Subcutaneous abdominal adipose tissue (tissue), 5 donors: ENCODE results near the gene SCN7A.

Source experiments
- H3K27ac ChIP-seq: one replicate; pipeline ENCODE4 v1.7.0; 2013; ENCODE audit warnings: low read depth, mild to moderate bottlenecking, inconsistent platforms, low read length, moderate library complexity
- H3K27me3 ChIP-seq, 5 donors: one replicate each; pipeline ENCODE4 v1.7.0; 2013; ENCODE audit warnings: low read length in 5 of 5, inconsistent platforms in 1 of 5; ENCODE audit not compliant: control insufficient read depth in 5 of 5, insufficient read depth in 4 of 5
- H3K36me3 ChIP-seq, 5 donors: one replicate each; pipeline ENCODE4 v1.7.0; 2013; ENCODE audit warnings: low read length in 5 of 5; ENCODE audit not compliant: control insufficient read depth in 5 of 5, insufficient read depth in 5 of 5
- H3K4me1 ChIP-seq, 5 donors: one replicate each; pipeline ENCODE4 v1.7.0; 2013; ENCODE audit warnings: low read length in 5 of 5, mild to moderate bottlenecking in 3 of 5, moderate library complexity in 1 of 5; ENCODE audit not compliant: control insufficient read depth in 5 of 5, insufficient read depth in 5 of 5
- H3K4me3 ChIP-seq, 5 donors: one replicate each; pipeline ENCODE4 v1.7.0; 2013; ENCODE audit warnings: low read length in 5 of 5, low read depth in 1 of 5
- H3K9ac ChIP-seq, 5 donors: one replicate each; pipeline ENCODE4 v1.7.0; 2013; ENCODE audit warnings: low read length in 5 of 5, mild to moderate bottlenecking in 4 of 5, moderate library complexity in 3 of 5
- H3K9me3 ChIP-seq, 5 donors: one replicate each; pipeline ENCODE4 v1.7.0; 2013; ENCODE audit warnings: low read length in 5 of 5; ENCODE audit not compliant: control insufficient read depth in 5 of 5
- donor health status: healthy.
- donor health status: healthy.
- donor health status: healthy.
- donor health status: healthy.
- donor health status: healthy.

Gene SCN7A

DNA sequence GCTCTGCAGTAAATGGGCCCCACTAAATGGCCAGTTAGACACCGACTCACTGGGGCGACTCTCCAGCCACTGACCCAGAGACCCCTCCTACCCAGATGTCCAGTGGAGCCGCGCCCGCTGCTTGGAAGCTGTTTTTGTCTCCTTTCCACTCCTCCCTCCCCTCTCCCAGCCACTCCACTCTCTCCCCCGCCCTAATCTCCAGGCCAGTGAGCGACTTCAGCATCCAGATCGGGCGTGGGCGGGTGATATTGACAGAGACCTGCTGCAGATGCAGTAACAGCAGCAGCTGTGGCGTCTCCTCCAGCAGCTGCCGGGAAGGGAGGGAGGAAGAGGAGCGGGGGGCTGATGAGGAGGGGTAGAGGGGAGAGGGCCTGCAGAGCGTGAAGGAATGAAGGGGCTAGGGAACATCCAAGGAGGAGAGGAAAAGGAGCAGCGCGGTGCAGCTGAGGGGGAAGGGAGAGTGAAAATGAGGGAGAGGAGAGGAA is at the start of gene SCN7A:
SCN7A (minus strand) TSS at position 110 of the 485 bp plus-strand sequence. CDS start 16,553 bp downstream, outside the sequence.
- Histone ChIP-seq H3K36me3 (no peaks in the 10 kb centered on the region), H3K4me1 (peaks cover 0 to 11% (median 6%) of the 10 kb centered on the region in 5 donors), H3K4me3 (peak within 1 kb of the TSS in 3 of 5 donors; percentile 7 to 17 (median 15)), H3K27ac (no peak within 1 kb of the TSS), H3K27me3 (peaks cover 0 to 12% (median 0%) of the 10 kb centered on the region in 5 donors), H3K9ac (no peak within 1 kb of the TSS), H3K9me3 (no peaks in the 10 kb centered on the region)

DNA sequence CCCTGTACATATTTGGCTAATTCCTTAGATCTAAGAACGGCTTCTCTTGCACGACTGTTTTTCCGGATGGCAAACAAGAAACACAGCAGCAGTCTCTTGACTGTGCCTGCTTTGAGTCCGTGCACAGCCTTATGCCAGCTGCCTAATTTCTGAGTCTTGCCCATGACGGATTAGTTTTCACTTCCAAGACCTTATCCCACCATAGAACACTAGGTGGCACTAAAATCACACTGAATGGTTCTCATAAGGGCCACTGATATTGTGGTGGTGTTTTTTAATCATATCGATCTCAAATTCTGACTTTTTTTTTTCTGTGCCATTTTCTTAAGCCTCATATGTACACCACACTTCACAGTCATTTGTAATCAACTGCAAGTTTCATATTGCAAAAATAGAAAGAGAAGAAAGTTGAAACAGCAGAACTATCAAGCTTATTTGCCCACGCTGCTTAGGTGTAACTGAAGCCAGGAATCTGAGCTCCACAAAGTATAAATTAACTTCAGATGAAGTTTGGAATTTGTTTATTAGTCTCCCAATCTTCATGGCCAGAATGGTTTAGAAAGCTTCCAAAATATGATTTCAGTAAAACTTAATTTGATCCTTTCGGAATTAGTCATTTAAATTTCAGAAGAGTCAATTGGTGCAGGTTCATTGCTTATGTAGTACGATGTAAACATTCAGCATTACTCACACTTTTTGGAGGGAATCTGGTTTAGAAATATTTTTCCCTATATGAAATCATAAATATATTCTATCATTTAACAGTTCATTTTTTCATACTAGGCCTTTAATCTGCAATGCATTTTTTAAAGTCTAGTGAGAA is 45.5 kb upstream of the SCN7A start:
- no peak overlapping the region for H3K9ac ChIP-seq
- H3K27ac ChIP-seq: no peak overlapping the region
- H3K4me3 ChIP-seq: peak overlapping the region in 1 of 5 donors; percentile 6
- peaks cover 0 to 5% (median 3%) of the 10 kb centered on the region in 5 donors for H3K4me1 ChIP-seq
- no peaks in the 10 kb centered on the region for H3K9me3 ChIP-seq
- H3K36me3 ChIP-seq: no peaks in the 10 kb centered on the region
- H3K27me3 ChIP-seq: peaks cover 0 to 3% (median 0%) of the 10 kb centered on the region in 5 donors

DNA sequence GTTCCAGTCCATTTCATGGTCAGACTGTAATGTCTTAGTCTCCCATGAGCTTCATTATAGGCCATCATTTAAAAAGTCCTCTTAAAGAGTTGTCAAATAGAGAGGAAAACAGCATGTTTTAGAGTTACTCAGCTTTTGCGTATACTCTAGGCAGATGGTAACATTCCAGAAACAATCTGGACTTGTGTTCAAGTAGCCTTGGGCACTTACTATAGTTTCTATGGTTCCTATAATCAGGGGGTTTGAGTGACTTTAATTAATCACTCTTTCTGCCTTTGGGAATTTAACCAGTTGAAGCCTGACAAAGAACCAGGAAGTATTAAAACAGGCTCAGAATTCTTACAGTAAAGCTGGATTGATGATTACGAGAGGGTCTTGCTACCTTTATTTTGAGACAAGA is 42.1 kb upstream of the SCN7A start:
- H3K4me3 ChIP-seq: no peak overlapping the region
- no peaks in the 10 kb centered on the region for H3K9me3 ChIP-seq
- H3K27ac ChIP-seq: no peak overlapping the region
- peaks cover 0 to 5% (median 3%) of the 10 kb centered on the region in 5 donors for H3K4me1 ChIP-seq
- no peak overlapping the region for H3K9ac ChIP-seq
- peaks cover 0 to 3% (median 0%) of the 10 kb centered on the region in 5 donors for H3K27me3 ChIP-seq
- no peaks in the 10 kb centered on the region for H3K36me3 ChIP-seq

DNA sequence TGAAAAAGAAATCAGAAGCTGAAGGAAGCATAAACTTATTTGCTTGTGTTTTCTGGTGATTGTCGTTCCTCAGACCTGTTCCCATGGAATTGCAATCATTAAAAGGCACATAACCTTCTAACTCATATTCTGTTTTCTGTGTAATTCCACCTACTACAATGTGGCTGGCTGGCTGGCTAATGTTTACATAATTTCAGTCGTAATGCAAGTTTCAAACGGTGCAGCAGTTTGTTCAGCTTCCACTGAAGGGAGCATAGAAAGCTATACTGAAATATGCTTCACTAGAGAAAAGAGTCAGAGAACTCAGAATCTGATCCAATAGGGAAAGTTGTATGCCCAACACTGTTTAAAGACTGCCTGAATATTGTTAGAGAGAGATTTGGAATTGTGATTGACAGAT is 27.1 kb upstream of the SCN7A start:
- no peaks in the 10 kb centered on the region for H3K36me3 ChIP-seq
- no peak overlapping the region for H3K9ac ChIP-seq
- H3K27ac ChIP-seq: no peak overlapping the region
- no peaks in the 10 kb centered on the region for H3K4me1 ChIP-seq
- no peak overlapping the region for H3K4me3 ChIP-seq
- H3K9me3 ChIP-seq: no peaks in the 10 kb centered on the region
- no peaks in the 10 kb centered on the region for H3K27me3 ChIP-seq

DNA sequence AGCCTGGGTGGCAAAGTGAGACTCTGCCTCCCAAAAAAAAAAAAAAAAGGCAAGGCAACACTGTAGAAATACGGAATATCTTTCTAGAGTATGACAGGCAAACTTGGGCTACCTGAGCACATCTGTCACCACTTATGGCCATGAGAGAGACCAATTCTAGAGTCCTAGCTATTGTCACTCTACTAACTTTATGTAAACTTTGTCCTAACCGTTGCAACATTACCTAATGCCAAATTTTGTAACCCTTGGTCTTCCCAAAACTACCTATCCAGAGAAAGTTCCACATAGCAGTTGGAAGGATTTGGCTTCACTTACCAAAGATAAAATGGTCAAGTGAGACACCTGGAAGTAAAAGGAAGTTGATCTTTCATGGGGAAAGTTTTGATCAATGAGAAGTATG is 26.6 kb upstream of the SCN7A start:
- H3K27ac ChIP-seq: no peak overlapping the region
- no peak overlapping the region for H3K9ac ChIP-seq
- no peaks in the 10 kb centered on the region for H3K27me3 ChIP-seq
- H3K4me1 ChIP-seq: no peaks in the 10 kb centered on the region
- no peak overlapping the region for H3K4me3 ChIP-seq
- no peaks in the 10 kb centered on the region for H3K9me3 ChIP-seq
- H3K36me3 ChIP-seq: no peaks in the 10 kb centered on the region

DNA sequence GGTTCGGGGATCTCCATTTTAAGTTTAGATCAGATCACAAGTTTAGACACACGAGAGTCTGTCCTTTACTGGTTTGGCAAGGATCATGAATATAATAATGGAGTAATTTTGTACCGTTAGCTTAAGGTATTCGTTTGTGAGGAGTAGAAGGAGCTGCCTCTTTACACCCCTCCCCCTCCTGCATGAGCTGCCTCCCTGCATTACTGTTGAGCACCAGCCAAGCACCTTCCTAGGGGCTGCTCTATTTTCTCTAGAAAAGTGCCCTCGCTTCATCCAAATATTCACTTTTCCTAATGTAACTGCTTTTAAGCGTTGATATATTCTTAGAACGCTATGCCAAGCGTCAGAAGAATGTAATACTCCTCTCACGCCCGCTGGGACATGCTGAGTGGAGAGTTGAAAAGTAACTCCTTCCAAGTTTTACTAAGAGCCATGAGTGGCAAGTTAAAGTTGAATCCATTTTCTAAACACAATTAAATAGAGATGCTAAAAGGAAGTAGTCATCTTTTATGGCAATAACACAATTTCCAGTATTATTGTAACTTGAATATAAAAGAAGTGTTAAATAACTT is 25.4 kb upstream of the SCN7A start:
- H3K27ac ChIP-seq: no peak overlapping the region
- no peaks in the 10 kb centered on the region for H3K36me3 ChIP-seq
- H3K9ac ChIP-seq: no peak overlapping the region
- no peaks in the 10 kb centered on the region for H3K27me3 ChIP-seq
- H3K4me3 ChIP-seq: no peak overlapping the region
- H3K9me3 ChIP-seq: no peaks in the 10 kb centered on the region
- H3K4me1 ChIP-seq: no peaks in the 10 kb centered on the region

DNA sequence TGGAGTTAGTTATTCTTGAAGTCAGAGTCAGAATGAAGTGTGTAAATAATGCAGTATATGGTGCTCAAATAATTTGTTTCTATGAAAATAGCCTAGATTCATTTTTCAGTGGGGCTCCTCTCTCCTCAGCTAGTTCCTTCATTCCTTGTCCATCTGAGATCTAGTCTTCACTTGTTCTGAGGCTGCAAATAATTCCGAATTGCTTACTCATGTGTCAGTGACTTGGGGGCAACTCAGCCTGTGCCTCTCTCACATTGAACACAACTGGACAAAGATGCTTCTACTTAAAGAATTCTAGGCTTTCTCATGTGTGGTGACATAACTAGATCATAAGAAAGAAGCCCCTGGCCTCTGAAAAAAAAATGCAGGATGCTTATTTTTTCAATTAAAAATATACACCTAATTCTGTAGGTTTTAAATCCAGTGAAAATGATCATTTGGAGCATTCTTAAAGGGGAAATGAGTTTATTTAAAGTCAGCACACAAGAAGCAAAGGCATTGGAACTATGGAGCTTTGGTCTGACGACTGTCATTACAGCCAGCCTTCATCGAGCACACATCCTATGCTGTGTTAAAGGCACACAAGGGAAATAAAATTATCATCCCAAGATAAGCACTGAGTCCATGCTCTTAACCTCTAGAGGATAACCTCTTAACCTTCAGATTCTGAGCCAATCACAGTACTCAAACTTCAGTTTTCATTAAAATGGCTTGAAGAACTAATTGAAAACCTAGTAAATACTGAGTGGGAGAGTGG is 24.8 kb upstream of the SCN7A start:
- Histone ChIP-seq H3K9me3 (no peaks in the 10 kb centered on the region), H3K9ac (no peak overlapping the region), H3K27me3 (no peaks in the 10 kb centered on the region), H3K4me1 (no peaks in the 10 kb centered on the region), H3K36me3 (no peaks in the 10 kb centered on the region), H3K27ac (no peak overlapping the region), H3K4me3 (no peak overlapping the region)

DNA sequence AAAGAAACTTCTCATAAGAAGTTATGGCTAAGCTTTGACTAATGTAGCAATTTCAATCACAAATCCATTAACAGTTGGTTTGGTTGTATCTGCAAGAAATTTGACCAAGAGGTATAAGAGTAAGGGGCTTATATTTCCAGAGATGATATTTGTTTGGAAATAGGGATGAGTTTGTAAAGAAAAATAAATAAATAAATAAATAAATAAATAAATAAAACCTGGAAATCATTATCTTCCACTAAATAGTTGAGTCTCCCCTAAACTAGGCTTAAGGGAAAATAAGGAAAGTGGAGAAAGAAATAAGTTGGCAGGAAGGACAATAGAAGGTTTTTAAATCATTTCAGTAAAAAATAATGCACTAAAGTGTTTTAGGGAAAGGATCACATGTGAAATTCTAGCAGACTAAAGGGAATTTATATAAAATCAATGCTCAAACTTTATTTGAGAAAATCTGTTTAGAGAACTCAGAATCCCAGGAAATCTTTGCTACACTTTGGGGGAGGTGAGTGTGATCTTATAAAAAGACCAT is 23.5 kb upstream of the SCN7A start:
- no peak overlapping the region for H3K27ac ChIP-seq
- H3K9ac ChIP-seq: no peak overlapping the region
- no peaks in the 10 kb centered on the region for H3K27me3 ChIP-seq
- no peaks in the 10 kb centered on the region for H3K4me1 ChIP-seq
- H3K4me3 ChIP-seq: no peak overlapping the region
- H3K9me3 ChIP-seq: no peaks in the 10 kb centered on the region
- H3K36me3 ChIP-seq: no peaks in the 10 kb centered on the region

DNA sequence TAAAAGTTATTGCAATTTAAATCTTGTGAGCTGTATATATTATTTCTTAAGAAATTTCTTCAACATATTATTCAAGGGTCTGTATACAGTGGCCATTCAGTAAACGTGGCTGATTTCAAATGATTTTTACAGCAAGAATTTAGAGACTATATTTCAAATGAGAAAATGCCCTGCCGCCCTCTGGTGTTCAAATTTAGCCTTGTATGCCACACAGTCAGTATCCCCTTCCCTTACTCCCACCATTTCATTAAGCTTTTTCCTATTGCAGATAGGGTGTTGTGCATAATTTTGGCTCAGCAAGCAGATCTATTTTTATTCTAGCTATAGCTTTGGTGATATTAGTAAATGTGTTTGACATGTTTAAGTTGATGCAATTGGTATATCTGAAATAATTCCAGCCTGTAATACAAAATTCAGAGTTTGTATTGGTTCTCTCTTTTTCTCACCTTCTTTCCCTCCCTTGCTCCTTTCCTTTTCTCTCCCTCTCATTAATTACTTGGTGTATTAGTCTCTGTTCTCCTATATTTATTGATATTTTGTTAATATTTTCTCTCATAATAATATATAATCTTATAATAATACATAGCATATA is 22.8 kb upstream of the SCN7A start:
- Histone ChIP-seq H3K9me3 (no peaks in the 10 kb centered on the region), H3K4me3 (no peak overlapping the region), H3K9ac (no peak overlapping the region), H3K27me3 (no peaks in the 10 kb centered on the region), H3K27ac (no peak overlapping the region), H3K36me3 (no peaks in the 10 kb centered on the region), H3K4me1 (no peaks in the 10 kb centered on the region)
